ENCODE data around the gene RNF8.

The RNF8 gene

DNA sequence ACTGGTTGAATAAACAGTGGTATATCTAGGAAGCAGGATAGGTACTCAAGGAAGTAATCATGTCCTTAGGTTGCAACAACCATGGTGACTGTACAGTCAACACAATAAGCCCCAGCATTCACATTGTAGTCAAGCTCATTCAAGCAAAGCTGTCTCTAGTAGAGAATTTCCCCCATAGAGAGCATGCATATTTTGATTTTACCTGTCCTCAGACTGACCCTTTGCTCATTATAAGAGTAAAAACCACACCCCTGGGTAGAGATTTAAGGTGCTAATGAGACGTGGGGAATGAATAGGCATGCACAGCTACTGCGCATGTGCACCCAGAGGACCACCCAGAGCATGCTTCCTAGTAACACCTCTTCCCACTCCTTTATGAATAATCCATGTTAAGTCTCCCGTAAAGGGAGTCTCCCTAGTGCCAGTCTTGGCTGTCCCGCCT is 6.1 kb upstream of the RNF8 start:
- DNase-seq = no peak
- in situ Hi-C loops (cut with HindIII; ENCODE audit: low pct_ligation_motif_present, low pct_unique_long_range_greater_than_20kb, low sequenced_read_pairs) = no loop called here

DNA sequence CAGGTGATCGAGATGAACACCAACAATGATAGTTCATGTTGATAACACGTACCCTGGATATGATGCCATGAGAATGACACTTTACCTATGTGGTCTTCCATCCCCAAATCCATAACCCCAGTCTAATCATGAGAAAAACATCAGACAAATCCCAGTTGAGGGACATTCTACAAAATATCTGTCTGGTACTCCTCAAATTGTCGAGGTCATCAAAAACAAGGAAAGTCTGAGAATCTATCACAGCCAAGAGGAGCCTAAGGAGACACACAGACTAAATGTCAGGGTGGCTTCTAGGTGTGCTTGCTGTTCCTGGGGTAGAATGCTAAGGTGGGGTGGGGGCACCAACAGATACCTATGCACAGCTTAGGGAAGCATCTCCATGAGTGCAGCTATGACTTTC is 2.8 kb upstream of the RNF8 start:
- no peak for DNase-seq
- in situ Hi-C loops (cut with HindIII; ENCODE audit: low pct_ligation_motif_present, low pct_unique_long_range_greater_than_20kb, low sequenced_read_pairs) = no loop called here

DNA sequence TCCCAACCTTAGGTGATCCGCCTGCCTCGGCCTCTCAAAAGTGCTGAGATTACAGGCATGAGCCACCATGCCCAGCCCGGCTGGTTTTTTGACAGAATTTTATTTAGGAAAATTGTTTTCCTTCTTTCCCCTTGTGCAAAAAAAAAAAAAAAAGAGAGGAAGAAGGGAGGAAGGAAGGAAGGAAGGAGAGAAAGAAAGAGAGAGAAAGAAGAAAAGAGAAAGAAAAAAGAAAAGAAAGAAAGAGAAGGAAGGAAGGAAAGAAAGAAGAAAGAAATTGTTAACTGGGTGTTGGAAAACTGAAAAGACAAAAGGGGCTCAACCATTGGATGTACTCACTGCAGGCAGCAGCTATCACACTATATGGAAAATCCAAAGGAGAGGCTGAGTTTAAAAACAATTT is 1.4 kb upstream of the RNF8 start:
- in situ Hi-C loops (cut with HindIII; ENCODE audit: low pct_ligation_motif_present, low pct_unique_long_range_greater_than_20kb, low sequenced_read_pairs) = no loop called here
- no peak for DNase-seq

DNA sequence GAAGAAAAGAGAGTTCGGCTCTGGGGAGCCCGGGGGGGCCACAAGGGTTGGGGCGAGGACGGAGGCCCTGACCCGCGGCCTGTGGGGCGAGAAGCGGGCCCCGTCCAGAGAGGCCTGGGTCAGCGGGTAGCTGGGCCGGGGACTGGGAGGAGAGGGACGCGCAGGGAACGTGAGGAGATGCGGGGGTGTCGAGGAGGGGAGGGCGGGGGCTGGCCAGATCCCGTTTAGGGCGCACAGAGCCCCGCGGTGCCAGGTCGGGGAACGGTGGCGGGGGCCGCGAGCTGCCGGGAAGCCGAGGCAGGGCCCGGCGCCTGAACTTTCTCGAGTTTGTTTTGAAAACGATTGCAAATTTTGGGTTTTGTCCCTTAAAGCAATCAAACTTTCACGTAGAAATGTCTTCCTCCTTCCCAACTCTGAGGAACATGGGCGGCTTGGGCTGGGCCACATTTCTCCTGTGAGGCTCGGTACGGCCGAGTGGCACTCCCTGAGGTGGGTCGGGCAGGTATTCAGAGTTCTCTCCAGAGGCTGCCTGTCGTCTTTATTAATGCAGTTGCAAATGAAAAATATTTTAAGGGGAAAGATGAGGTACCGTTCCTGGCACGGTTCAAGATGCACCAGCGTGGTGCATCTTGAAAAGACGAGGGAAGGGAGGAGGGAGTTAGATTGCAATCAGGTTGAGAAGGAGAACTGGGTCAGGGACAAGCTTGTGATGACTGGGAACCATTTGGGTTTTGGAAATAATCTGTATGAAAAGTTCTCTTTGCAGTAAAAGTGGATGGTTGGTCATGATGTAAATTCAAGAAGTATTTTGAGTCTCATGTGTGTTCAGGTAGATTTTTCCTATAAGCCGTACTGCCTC is 972 bp downstream of the RNF8 start:
- peak; percentile 27 for DNase-seq

DNA sequence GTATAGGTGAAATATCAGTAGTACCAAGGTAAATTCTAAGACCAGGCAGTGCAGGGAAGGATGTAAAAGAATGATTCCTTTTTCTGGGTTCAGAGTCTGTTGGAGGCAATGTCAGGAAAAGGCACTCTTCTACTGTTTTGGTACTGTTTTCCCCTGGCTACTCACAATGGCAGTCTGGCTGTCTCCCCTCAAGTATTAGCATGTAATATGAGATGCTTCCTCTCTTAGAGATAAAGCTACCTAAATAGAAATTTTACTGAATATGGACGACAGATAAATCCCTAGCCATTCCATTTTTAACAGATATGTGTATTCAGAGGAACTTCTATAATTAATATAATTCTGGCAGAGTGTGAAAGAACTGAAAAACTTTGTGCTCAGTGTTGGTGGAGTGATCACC is 3.5 kb downstream of the RNF8 start:
- DNase-seq = no peak
- in situ Hi-C loops (cut with HindIII; ENCODE audit: low pct_ligation_motif_present, low pct_unique_long_range_greater_than_20kb, low sequenced_read_pairs) = no loop called here

More for the DNA sequence above, 972 bp downstream of the RNF8 start:
- in situ Hi-C loops (cut with HindIII; ENCODE audit: low pct_ligation_motif_present, low pct_unique_long_range_greater_than_20kb, low sequenced_read_pairs) = no loop called here

DNA sequence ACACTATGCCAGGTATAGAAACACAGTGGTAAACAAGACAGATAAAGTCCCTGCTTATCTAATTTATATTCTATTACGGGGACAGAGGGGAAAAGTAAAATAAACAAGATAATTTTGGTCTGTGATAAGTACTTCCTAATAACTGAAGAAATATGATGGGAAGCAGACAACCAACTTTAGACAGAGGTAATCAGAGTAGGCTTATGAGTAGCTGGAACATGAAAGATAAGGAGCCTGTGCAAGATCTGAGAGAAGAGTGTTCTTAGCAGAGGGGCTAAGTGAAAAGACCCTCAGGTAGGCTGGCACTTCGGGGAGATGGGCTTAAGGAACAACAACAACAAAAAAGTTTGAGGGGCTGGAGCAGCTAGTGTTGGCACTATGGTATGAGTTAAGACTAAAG is 4.1 kb downstream of the RNF8 start:
- in situ Hi-C loops (cut with HindIII; ENCODE audit: low pct_ligation_motif_present, low pct_unique_long_range_greater_than_20kb, low sequenced_read_pairs) = no loop called here
- DNase-seq = no peak

DNA sequence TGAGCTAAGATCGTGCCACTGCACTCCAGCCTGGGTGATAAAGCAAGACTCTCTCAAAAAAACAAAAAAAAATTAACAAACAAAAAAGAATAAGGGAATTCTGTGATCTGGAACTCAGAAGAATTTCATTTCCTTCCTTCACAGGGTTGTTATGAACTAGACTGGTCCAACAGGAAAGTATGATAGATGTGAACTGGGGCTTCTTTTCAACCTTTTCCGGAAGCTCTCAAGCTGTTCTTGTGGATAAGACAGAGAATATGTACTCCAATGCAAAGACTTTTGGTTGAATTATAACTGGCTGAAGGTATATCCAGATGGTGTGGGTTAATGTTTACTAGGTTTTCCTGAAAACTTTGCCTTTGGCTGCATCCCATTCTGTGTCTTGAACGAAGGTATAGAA is 5.3 kb downstream of the RNF8 start:
- DNase-seq = no peak
- in situ Hi-C loops (cut with HindIII; ENCODE audit: low pct_ligation_motif_present, low pct_unique_long_range_greater_than_20kb, low sequenced_read_pairs) = no loop called here

DNA sequence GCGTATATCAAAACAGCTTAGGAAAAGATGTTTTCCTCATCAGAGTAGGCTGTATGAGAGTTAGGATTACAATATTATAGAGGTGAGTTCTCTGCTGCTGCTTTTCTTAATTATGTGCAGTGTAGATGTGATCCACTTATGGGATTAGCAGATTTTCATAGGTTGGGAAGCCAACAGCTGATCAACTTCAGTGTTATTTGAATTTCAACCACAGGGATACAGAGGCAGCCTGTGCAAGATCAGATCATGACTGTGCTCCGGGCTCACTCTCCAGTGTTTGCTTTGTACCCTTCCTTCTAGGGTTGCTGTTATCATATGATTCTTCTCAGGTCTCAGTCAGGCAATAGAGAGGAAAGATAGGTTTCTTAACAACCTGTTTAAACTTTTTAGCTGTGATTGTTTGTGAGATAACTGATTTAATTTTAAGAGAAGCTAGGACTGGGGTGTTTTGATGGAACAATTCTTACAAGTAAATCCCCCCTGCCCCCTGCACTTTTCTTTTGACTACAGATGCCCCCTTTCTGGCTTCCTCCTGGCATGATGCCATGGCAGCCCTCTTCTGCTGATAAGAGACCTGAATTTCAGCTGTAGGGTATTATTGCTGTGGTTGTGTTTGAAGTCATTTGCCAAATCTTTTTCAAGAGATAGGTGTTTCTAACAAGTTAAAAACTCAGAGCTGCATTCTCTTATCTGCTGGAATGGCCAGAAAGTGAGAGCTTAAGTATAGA is 8.5 kb downstream of the RNF8 start:
- DNase-seq = no peak
- in situ Hi-C loops (cut with HindIII; ENCODE audit: low pct_ligation_motif_present, low pct_unique_long_range_greater_than_20kb, low sequenced_read_pairs) = no loop called here

DNA sequence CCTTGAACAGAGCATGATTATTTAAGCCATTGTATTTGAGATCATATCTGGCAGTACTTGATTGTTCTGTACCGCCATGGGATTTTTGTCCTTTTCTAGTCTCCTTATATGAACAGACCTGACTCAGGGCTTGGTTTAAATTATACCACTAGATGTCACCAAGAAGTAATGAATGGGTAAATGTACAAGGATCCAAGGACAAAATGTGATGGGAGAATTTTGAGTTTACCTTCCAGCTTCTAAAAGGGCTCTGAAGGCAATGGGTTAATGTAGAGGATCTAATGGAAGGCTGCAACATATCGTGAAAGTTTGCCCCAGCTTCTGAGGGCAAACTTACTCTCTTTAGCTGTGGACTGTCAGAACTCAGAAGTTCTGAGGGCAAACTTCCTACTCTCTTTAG is 12.0 kb downstream of the RNF8 start:
- in situ Hi-C loops (cut with HindIII; ENCODE audit: low pct_ligation_motif_present, low pct_unique_long_range_greater_than_20kb, low sequenced_read_pairs) = no loop called here
- DNase-seq = no peak

DNA sequence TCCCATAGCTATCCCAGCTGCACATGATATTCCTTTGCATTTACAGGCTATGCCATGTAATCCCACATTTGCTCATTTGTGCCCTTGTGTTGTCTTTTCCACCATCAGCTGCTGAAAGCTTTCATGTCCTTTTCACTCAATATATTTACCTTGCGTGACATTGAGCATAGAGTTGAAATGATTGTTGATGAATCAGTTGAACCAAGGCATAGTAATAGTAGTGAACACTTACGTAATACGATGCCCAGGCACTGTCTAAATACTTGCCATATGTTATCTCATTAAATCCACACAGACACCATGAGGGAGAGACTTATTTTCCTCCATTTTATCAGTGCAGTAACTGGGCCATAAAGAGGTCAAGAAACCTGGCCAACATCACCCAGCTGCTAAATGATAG is 13.1 kb downstream of the RNF8 start:
- DNase-seq = no peak
- in situ Hi-C loops (cut with HindIII; ENCODE audit: low pct_ligation_motif_present, low pct_unique_long_range_greater_than_20kb, low sequenced_read_pairs) = no loop called here

DNA sequence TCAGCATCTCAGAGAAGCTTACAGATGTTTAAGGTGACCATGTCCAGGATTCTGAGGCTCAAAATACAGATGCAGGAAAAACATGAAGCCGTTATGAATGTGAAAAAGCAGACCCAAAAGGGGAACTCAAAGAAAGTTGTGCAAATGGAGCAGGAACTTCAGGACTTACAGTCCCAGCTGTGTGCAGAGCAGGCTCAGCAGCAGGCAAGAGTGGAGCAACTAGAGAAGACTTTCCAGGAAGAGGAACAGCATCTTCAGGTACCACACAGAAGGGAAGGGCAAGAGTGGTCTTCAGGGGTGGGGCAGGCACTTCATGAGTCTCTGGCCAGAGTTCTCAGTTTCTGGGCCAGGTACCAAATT is 15.2 kb downstream of the RNF8 start:
- in situ Hi-C loops (cut with HindIII; ENCODE audit: low pct_ligation_motif_present, low pct_unique_long_range_greater_than_20kb, low sequenced_read_pairs) = no loop called here
- no peak for DNase-seq

DNA sequence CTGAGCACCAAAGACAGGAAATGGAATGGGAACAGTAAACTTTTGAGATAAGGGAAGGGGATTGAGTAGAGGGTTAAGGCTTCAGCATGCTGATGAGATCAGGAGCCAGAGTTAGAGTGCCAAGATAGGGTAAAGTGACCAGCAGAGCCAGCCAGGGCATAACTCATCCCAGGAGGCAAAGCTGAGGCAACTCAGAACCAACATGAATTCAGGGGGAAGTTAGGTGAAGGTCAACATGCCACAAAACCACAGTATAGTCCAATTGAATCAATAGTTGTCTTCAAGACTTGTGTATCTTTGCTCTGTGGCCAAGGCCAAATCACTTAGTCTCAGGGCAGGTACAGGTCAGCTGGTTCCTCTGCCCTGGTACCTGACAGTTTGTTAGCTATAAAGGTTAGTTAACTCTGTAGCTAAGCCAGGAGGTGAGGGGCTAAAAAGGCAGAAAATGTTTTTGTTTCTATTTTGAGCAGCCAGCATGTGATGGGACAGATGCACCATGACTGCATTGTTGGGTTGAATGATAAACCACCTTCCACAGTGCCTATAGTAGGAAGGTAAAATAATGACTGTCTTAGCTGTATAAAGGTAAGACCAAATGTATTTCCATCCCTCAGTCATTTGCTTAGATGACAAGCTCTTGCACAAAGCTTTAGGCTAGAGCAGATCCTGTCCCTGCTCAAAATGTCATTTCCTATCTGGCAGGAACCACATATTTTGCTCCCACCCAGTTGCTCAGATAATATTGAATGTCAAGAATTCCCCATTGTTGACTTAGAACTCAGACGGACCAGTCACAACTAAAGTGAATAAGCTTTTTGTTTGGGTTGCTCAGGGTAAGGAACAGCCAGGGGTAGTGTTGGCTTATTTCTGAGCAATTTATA is 15.8 kb downstream of the RNF8 start:
- in situ Hi-C loops (cut with HindIII; ENCODE audit: low pct_ligation_motif_present, low pct_unique_long_range_greater_than_20kb, low sequenced_read_pairs) = no loop called here
- DNase-seq = no peak

DNA sequence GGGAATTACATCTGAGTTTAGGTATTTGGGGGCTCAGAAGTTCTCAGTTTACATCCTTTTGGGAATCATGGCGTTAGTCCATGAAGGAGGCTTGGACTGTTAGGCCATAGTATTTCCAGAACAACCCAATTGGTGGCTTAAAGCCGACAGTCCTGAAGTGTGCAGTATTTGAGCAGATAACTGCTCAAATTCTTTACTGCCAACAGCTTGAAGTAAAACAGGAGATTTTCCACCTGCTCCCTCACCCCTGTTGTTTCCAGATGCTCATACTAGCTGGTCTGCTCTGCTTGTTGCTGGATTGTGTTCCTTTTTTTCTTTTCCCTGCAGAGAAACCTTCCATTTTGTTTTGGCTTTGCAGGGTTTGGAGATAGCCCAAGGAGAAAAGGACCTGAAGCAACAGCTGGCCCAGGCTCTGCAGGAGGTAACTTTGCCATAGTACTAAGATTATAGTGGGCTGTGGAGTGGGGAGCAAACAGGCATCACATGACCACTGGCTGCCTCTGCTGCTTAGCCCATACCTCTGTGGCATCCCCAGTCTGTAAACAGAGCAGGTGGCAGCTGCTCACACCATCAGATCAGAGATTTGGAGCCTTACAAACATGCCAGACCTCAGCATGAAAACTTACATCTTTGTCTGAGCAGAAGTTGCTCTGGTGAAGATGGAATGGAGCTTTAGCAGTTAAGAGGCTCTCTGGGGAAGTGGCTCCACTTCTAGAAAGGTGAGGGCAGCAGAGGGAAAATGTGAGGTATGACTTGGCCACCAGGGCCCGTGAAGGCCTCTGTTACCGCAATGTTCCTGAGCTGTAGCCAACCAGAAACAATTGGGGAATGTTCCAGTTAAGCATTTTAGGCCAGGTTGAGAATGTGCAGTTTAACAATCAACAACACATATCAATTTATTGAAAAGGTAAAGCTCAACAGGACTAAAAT is 17.6 kb downstream of the RNF8 start:
- in situ Hi-C loops (cut with HindIII; ENCODE audit: low pct_ligation_motif_present, low pct_unique_long_range_greater_than_20kb, low sequenced_read_pairs) = no loop called here
- no peak for DNase-seq

DNA sequence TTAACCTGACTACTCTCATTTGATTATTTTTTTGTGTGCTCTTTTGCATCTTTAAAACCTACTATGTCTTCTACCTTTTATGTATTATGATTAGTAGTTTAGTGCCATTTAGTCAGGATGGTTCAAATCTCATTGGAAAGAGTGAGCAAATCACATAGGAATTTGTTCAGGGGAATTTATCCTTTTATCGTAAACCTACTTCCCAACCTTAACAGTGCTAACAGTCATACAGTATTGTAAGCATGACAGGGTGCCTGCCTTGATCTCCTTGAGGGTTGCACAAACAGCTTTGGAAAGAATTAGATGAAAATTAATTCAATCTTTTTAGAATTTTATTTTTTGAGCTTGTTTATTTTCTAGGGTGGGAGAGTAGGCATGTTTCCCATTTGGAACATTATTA is 18.3 kb downstream of the RNF8 start:
- DNase-seq = no peak
- in situ Hi-C loops (cut with HindIII; ENCODE audit: low pct_ligation_motif_present, low pct_unique_long_range_greater_than_20kb, low sequenced_read_pairs) = no loop called here

DNA sequence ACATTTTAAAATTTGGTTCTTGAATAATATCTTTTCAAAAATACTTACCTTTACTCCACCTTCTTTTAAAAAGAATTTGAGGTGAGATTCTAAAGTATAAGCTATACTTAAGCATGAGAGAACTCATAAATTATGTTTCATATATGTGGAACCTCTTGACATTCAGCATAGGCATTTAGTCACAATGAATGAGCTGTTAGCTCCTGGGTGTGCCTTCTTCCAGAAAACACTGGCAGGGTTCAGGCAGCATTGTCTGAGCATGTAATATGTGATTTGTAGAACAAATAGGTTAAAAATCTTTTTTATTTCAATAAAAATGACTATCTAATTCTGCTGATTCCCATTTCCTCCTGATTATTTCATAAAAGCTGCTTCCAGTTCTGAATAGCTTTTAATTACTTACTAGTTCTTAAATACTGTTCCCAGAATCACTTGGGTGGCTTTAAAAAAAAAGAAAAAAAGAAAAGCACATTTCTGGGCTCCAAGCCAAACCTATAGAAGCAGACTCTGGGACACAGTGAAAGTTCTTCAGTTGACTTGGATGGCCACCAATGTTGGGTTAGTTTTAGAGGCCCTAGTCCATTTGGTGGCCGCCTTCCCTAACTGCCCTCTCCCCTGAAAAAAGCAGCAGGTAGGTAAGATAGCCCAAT is 20.2 kb downstream of the RNF8 start:
- in situ Hi-C loops (cut with HindIII; ENCODE audit: low pct_ligation_motif_present, low pct_unique_long_range_greater_than_20kb, low sequenced_read_pairs) = no loop called here
- DNase-seq = no peak

DNA sequence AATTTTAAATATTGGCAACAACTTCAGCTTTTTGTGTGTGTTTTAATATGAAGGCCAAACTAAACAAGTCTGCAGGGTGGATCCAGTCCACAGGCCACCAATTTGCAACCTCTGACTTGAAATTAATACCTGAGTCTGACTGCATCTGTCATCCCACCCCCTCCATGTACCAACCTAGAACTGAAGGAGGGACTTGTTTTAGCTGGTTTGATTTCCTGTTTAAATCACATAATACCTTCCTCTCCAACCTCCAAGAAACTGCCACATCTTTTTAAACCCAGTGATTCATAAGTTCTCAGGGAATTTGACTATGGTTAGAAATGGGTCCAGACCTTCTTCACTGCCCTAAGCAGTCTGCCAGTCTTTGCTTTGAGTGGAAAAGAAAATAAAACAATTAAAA is 21.6 kb downstream of the RNF8 start:
- in situ Hi-C loops (cut with HindIII; ENCODE audit: low pct_ligation_motif_present, low pct_unique_long_range_greater_than_20kb, low sequenced_read_pairs) = no loop called here
- no peak for DNase-seq

DNA sequence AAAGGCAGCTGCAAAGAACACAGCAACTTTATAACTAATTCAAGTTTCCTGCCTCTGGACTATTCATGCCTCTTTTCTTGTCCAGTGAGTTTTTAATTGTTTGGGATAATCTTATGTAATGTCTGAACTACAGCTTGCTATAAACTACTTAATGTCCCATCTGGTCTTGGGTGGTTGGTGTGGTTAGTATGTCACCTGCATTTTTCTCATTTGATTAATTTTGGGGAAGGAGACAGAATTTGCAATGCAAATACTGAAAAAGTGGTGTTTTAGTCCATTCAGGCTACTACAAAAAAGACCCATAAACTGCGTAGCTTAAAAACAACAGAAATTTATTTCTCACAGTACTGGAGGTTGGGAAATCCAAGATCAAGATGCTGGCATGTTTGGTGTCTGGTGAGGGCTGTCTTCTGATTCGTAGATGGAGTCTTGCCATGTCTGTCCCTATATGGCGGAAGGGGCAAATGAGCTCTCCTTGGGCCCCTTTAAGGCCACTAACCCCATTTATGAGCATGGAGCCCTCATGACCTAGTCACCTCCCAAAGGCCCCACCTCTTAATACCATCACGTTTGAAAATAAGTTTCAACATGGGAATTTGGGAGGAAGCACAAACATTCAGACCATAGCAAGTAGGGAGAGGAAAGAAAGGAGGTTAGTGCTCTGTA is 22.4 kb downstream of the RNF8 start:
- no peak for DNase-seq
- in situ Hi-C loops (cut with HindIII; ENCODE audit: low pct_ligation_motif_present, low pct_unique_long_range_greater_than_20kb, low sequenced_read_pairs) = no loop called here

Measured in ACHN (cell line).